Fibroblast of lung (primary cell): ENCODE results near the gene PGAP3. TPM values are rescaled to one million over a fixed set of nuclear protein-coding genes. Genes with fewer than 3 reads are reported as not detected.

Source experiments
- DNase-seq, 2 donors: peaks; one replicate each; pipeline versions ENCODE4 v3.0.0 to v3.0.0-alpha.2; 2010; ENCODE audit warnings: low read depth in 2 of 2
- H2AFZ ChIP-seq: 2 replicates; pipeline ENCODE4 v1.5.1; 2012; ENCODE audit warnings: low read length, control low read depth, inconsistent platforms
- H3K27ac ChIP-seq: 2 replicates; pipeline ENCODE4 v1.5.1; 2011; ENCODE audit warnings: low read length, control low read depth; ENCODE audit not compliant: insufficient read depth
- H3K27me3 ChIP-seq: 2 replicates; pipeline ENCODE4 v1.5.1; 2011; ENCODE audit warnings: mild to moderate bottlenecking, low read length; ENCODE audit not compliant: control insufficient read depth, insufficient read depth
- H3K36me3 ChIP-seq: 2 replicates; pipeline ENCODE4 v1.5.1; 2011; ENCODE audit warnings: low read length; ENCODE audit not compliant: control insufficient read depth, insufficient read depth
- H3K4me1 ChIP-seq: 2 replicates; pipeline ENCODE4 v1.5.1; 2011; ENCODE audit warnings: low read length; ENCODE audit not compliant: control insufficient read depth, insufficient read depth; ENCODE audit errors: extremely low read depth
- H3K4me2 ChIP-seq: 2 replicates; pipeline ENCODE4 v1.5.1; 2011; ENCODE audit warnings: low read length, control low read depth; ENCODE audit not compliant: insufficient read depth; ENCODE audit errors: extremely low read depth
- H3K4me3 ChIP-seq, 4 experiments: fragments of 200-600 bp in 1 of 4; sonication (generic) in 1 of 4; replicated peaks in 1 of 4; 2 replicates each; pipeline ENCODE4 v1.5.1; 2011 to 2016; ENCODE audit warnings: low read length in 4 of 4, low read depth in 3 of 4, mild to moderate bottlenecking in 3 of 4, control low read depth in 2 of 4, inconsistent platforms in 1 of 4, mixed read lengths in 1 of 4; ENCODE audit not compliant: insufficient read depth in 1 of 4; ENCODE audit errors: control extremely low read depth in 1 of 4
- H3K79me2 ChIP-seq: 2 replicates; pipeline ENCODE4 v1.5.1; 2012; ENCODE audit warnings: mild to moderate bottlenecking, low read length, inconsistent platforms; ENCODE audit not compliant: control insufficient read depth, insufficient read depth
- H3K9ac ChIP-seq: 2 replicates; pipeline ENCODE4 v1.5.1; 2011; ENCODE audit warnings: mild to moderate bottlenecking, low read length, control low read depth; ENCODE audit not compliant: insufficient read depth
- H3K9me3 ChIP-seq: 2 replicates; pipeline ENCODE4 v1.5.1; 2012; ENCODE audit warnings: low read depth, low read length; ENCODE audit not compliant: control insufficient read depth, insufficient read depth
- H4K20me1 ChIP-seq: 2 replicates; pipeline ENCODE4 v1.5.1; 2011; ENCODE audit warnings: low read length; ENCODE audit not compliant: control insufficient read depth, insufficient read depth; ENCODE audit errors: extremely low read depth
- CTCF ChIP-seq, 2 donors: IDR thresholded peaks in 1 of 2; conservative IDR thresholded peaks in 1 of 2; 1 replicate in 1 of 2; 2 replicates in 1 of 2; pipeline ENCODE4 v1.5.1; 2011 to 2012; ENCODE audit warnings: low read length in 2 of 2, control low read depth in 1 of 2, inconsistent platforms in 1 of 2, low read depth in 1 of 2, mild to moderate bottlenecking in 1 of 2
- EZH2 ChIP-seq: IDR thresholded peaks from 2 replicates; pipeline ENCODE4 v1.5.1; 2012; ENCODE audit warnings: low read length, control low read depth, mild to moderate bottlenecking; ENCODE audit errors: missing control alignments
- polyA plus RNA-seq, 2 donors: library from polyadenylated mRNA; depleted of rRNA in 1 of 2; stranded (reverse) in 1 of 2; unstranded in 1 of 2; fragments of >200 nt; gene quantifications; 2 replicates each; pipeline ENCODE4 v1.2.1, GENCODE V29; 2011 to 2012; ENCODE audit warnings: missing spikeins in 1 of 2
- total RNA-seq: library from RNA; depleted of rRNA; stranded (reverse); fragments of >200 nt; gene quantifications from 2 replicates; pipeline ENCODE4 v1.2.1, GENCODE V29; 2014

Gene PGAP3
- total and polyA plus RNA-seq, 2 donors (not counting 1 experiment from before 2014, with no cell fraction given) = 7.9 to 8.8 TPM

GRCh38 chr17:39669897-39670735, 17.7 kb downstream of the PGAP3 start:
- H3K4me2 ChIP-seq = no peak overlapping the region
- peaks cover 2% of the 10 kb centered on the region for H3K4me1 ChIP-seq
- no peak overlapping the region for H3K4me3 ChIP-seq
- no peaks in the 10 kb centered on the region for H4K20me1 ChIP-seq
- no peaks in the 10 kb centered on the region for H3K36me3 ChIP-seq
- H3K27ac ChIP-seq = no peak overlapping the region
- no peak for TF ChIP-seq CTCF (conservative IDR thresholded peaks at IDR 0.05 in 1 of 2, IDR thresholded peaks at IDR 0.05 in 1 of 2; ENCODE audit: low read depth in 1 of 2, low read length in 2 of 2)
- TF ChIP-seq EZH2 = no peak
- no peak overlapping the region for H2AFZ ChIP-seq
- DNase-seq = no peak
- H3K27me3 ChIP-seq = peaks cover 38% of the 10 kb centered on the region
- no peak overlapping the region for H3K9ac ChIP-seq
- H3K79me2 ChIP-seq = no peaks in the 10 kb centered on the region
- no peaks in the 10 kb centered on the region for H3K9me3 ChIP-seq

GRCh38 chr17:39667945-39668924, 19.6 kb downstream of the PGAP3 start, which contains the start of gene PNMT:
Gene PNMT, plus strand, starts transcription at chr17:39668453. Its CDS starts 23 bp downstream, at chr17:39668476.
- DNase-seq = peak; percentile 52 to 53

More at GRCh38 chr17:39667945-39668924, 19.6 kb downstream of the PGAP3 start, which contains the start of gene PNMT:
- Histone ChIP-seq H3K27me3 (peaks cover 38% of the 10 kb centered on the region), H3K27ac (no peak within 1 kb of the TSS), H3K9ac (no peak within 1 kb of the TSS), H3K79me2 (no peaks in the 10 kb centered on the region), H3K4me3 (peak within 1 kb of the TSS in 1 of 4 experiments; percentile 27), H3K4me1 (peaks cover 2% of the 10 kb centered on the region), H2AFZ (no peak within 1 kb of the TSS), H4K20me1 (no peaks in the 10 kb centered on the region), H3K4me2 (peak within 1 kb of the TSS; percentile 64), H3K9me3 (no peaks in the 10 kb centered on the region), H3K36me3 (no peaks in the 10 kb centered on the region)
- TF ChIP-seq EZH2 = peak; percentile 80
- peak; percentile 47 to 53 for TF ChIP-seq CTCF (conservative IDR thresholded peaks at IDR 0.05 in 1 of 2, IDR thresholded peaks at IDR 0.05 in 1 of 2; ENCODE audit: low read depth in 1 of 2, low read length in 2 of 2)
